Measurements from ENCODE around the gene TENM3.

DNA sequence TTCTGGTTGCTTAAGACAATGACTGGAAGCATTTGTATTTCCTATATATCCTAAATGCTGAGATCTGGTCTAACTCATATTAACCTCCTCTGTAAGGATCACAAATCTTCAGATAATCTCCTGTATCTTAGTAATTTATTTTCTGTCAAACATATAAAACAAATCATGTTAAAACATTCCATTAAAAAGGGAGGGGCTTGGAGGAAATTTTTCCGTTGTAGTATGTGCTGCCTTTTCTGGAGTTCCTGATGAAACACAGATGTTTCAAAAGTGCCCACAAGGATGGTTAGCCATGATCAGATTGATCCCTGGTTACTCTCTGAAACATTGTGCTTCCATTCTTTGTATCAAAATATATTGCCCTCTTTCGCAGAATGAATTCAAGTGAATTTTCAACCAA is 182.1 kb downstream of the TENM3 start:
- TF ChIP-seq, protein P1, sequence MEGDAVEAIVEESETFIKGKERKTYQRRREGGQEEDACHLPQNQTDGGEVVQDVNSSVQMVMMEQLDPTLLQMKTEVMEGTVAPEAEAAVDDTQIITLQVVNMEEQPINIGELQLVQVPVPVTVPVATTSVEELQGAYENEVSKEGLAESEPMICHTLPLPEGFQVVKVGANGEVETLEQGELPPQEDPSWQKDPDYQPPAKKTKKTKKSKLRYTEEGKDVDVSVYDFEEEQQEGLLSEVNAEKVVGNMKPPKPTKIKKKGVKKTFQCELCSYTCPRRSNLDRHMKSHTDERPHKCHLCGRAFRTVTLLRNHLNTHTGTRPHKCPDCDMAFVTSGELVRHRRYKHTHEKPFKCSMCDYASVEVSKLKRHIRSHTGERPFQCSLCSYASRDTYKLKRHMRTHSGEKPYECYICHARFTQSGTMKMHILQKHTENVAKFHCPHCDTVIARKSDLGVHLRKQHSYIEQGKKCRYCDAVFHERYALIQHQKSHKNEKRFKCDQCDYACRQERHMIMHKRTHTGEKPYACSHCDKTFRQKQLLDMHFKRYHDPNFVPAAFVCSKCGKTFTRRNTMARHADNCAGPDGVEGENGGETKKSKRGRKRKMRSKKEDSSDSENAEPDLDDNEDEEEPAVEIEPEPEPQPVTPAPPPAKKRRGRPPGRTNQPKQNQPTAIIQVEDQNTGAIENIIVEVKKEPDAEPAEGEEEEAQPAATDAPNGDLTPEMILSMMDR (IDR thresholded peaks at IDR 0.05; ENCODE audit: low read depth, low read length): no peak
- TF ChIP-seq POLR2A (IDR thresholded peaks at IDR 0.05; ENCODE audit: extremely low read depth, insufficient read length): no peak
